GM12878 (cell line): Measurements from ENCODE around the gene LIX1L. TPM values are rescaled to one million over a fixed set of nuclear protein-coding genes. Genes with fewer than 3 reads are reported as not detected.

Source experiments
- ATF2 ChIP-seq: IDR thresholded peaks from 2 replicates; pipeline ENCODE4 v1.6.1; 2012; ENCODE audit warnings: low read length, inconsistent platforms
- CBX3 ChIP-seq: fragments of 200-600 bp; sonication (generic); IDR thresholded peaks from 2 replicates; pipeline ENCODE4 v1.6.1; 2016; ENCODE audit warnings: low read depth, borderline replicate concordance
- CEBPZ ChIP-seq: fragments of 150-350 bp; IDR thresholded peaks from 2 replicates; pipeline ENCODE4 v1.6.1; 2016; ENCODE audit warnings: low read depth, low read length
- HDAC2 ChIP-seq: fragments of 200-600 bp; sonication (generic); IDR thresholded peaks from 2 replicates; pipeline ENCODE4 v1.6.1; 2017
- IRF4 ChIP-seq: IDR thresholded peaks from 2 replicates; pipeline ENCODE4 v1.6.1; 2011; ENCODE audit warnings: low read depth, low read length
- MYC ChIP-seq: IDR thresholded peaks from 2 replicates; pipeline ENCODE4 v1.6.1; 2011; ENCODE audit warnings: mild to moderate bottlenecking, low read length, moderate library complexity, inconsistent platforms; ENCODE audit not compliant: insufficient read depth, insufficient replicate concordance, insufficient read length, severe bottlenecking
- NR2C1 ChIP-seq: fragments of 450-650 bp; IDR thresholded peaks from 2 replicates; pipeline ENCODE4 v1.6.1; 2017; ENCODE audit warnings: antibody characterized with exemption, mild to moderate bottlenecking, moderate library complexity
- POLR2AphosphoS5 ChIP-seq: IDR thresholded peaks from 2 replicates; pipeline ENCODE4 v1.6.1; 2011; ENCODE audit warnings: mild to moderate bottlenecking, low read length, inconsistent platforms
- SMAD5 ChIP-seq: IDR thresholded peaks from 2 replicates; pipeline ENCODE4 v1.6.1; 2016; ENCODE audit warnings: antibody characterized with exemption, low read depth
- SREBF2 ChIP-seq: IDR thresholded peaks from 2 replicates; pipeline ENCODE4 v1.6.1; 2012; ENCODE audit warnings: mild to moderate bottlenecking, low read length
- SUZ12 ChIP-seq: fragments of 200-600 bp; sonication (generic); IDR thresholded peaks from one replicate; pipeline ENCODE4 v1.6.1; 2018; ENCODE audit warnings: antibody characterized with exemption, mild to moderate bottlenecking; ENCODE audit not compliant: unreplicated experiment
- TBL1XR1 ChIP-seq: IDR thresholded peaks from 2 replicates; pipeline ENCODE4 v1.6.1; 2012; ENCODE audit warnings: low read depth, low read length, improper control_type of control experiment
- TCF12 ChIP-seq: IDR thresholded peaks from 2 replicates; pipeline ENCODE4 v1.6.1; 2011; ENCODE audit warnings: low read depth, mild to moderate bottlenecking, low read length
- YBX1 ChIP-seq: fragments of 450-650 bp; IDR thresholded peaks from 2 replicates; pipeline ENCODE4 v1.6.1; 2016; ENCODE audit warnings: antibody characterized with exemption
- ZBED1 ChIP-seq: IDR thresholded peaks from 2 replicates; pipeline ENCODE4 v1.6.1; 2016; ENCODE audit warnings: borderline replicate concordance
- ZBTB40 ChIP-seq: fragments of 450-650 bp; IDR thresholded peaks from 2 replicates; pipeline ENCODE4 v1.6.1; 2016; ENCODE audit warnings: mild to moderate bottlenecking, moderate library complexity, borderline replicate concordance
- ZNF24 ChIP-seq: fragments of 450-650 bp; IDR thresholded peaks from 2 replicates; pipeline ENCODE4 v1.6.1; 2017; ENCODE audit warnings: antibody characterized with exemption, mild to moderate bottlenecking
- polyA plus RNA-seq, 11 experiments: library from polyadenylated mRNA; depleted of rRNA in 4 of 11; unstranded in 6 of 11; stranded (reverse) in 5 of 11; fragments of >200 nt; fragmentation: Nextera tagmentation in 4 of 11; fragmentation: Illumina TruSeq in 1 of 11; extraction: Ambion mirVana in 4 of 11; extraction: Trizol in 1 of 11; gene quantifications; 1 replicate in 1 of 11; 2 replicates in 10 of 11; pipeline versions ENCODE4 v1.2.1 to v1.2.3, GENCODE V29; 2011 to 2016; ENCODE audit warnings: inconsistent platforms in 2 of 11, missing spikeins in 2 of 11, low read depth in 1 of 11
- total RNA-seq, 4 experiments: library from RNA; depleted of rRNA in 3 of 4; stranded (reverse); fragments of >200 nt in 3 of 4; fragmentation: Illumina TruSeq in 1 of 4; extraction: Trizol in 1 of 4; gene quantifications; 2 replicates each; pipeline versions ENCODE4 v1.2.1 to v1.2.3, GENCODE V29; 2013 to 2021

The LIX1L gene
- total and polyA plus RNA-seq, 10 of the 15 experiments (the other 5 are each of a cell fraction or from before 2014, with no cell fraction given), result 5.5 to 48.2 (median 15.3) TPM

GRCh38 chr1:145957443-145958319 is at the start of gene LIX1L (continued):
- TF ChIP-seq CEBPZ, result no peak
- TF ChIP-seq ZNF24, result no peak
- TF ChIP-seq TBL1XR1, result no peak
- TF ChIP-seq ZBED1, result no peak
- no peak for TF ChIP-seq SUZ12
- peak; percentile 72 for TF ChIP-seq POLR2AphosphoS5
- TF ChIP-seq ZBTB40, result no peak
- TF ChIP-seq ATF2, result no peak
- no peak for TF ChIP-seq YBX1
- TF ChIP-seq NR2C1, result no peak
- TF ChIP-seq HDAC2, result no peak
- no peak for TF ChIP-seq MYC
- no peak for TF ChIP-seq IRF4
- TF ChIP-seq CBX3, result no peak
- no peak for TF ChIP-seq SREBF2
- TF ChIP-seq SMAD5, result peak; percentile 52; the same call in 1 of the 2 replicates
- 0 out of 2 replicates have a peak, but pooled peaks have one; percentile 19 for TF ChIP-seq TCF12
